ENCODE results near the gene CDKL1.

GRCh38 chr14:50344876-50345563 lies 51.7 kb downstream of the CDKL1 start:
- TF ChIP-seq CTCF (conservative IDR thresholded peaks at IDR 0.05 in 1 of 2, IDR thresholded peaks at IDR 0.05 in 1 of 2; ENCODE audit: low read depth in 1 of 2, low read length in 2 of 2) (no peak), EZH2 (IDR thresholded peaks at IDR 0.05; ENCODE audit: low read length, missing control alignments) (no peak)
